GM10266 (cell line): ENCODE measurements around the gene CNNM2.

Experiments used
- DNase-seq: peaks from one replicate; pipeline ENCODE4 v3.0.0; 2012; ENCODE audit errors: extremely low spot score
- CTCF ChIP-seq: IDR thresholded peaks from 2 replicates; pipeline ENCODE4 v1.5.1; 2012; ENCODE audit warnings: mild to moderate bottlenecking, low read depth; ENCODE audit not compliant: control insufficient read depth, insufficient read depth; ENCODE audit errors: missing control alignments

CNNM2 gene

GRCh38 chr10:102878629-102879028 lies 39.5 kb upstream of the CNNM2 start:
- no peak for TF ChIP-seq CTCF

GRCh38 chr10:102880256-102880655 lies 37.8 kb upstream of the CNNM2 start:
- no peak for DNase-seq
- TF ChIP-seq CTCF: no peak

More at GRCh38 chr10:102878629-102879028, 39.5 kb upstream of the CNNM2 start:
- no peak for DNase-seq

- TF ChIP-seq CTCF: no peak
- DNase-seq: no peak
Observed at GRCh38 chr10:102888048-102888447, 30.0 kb upstream of the CNNM2 start.

GRCh38 chr10:102894466-102895213 lies 23.5 kb upstream of the CNNM2 start:
- no peak for TF ChIP-seq CTCF

GRCh38 chr10:102900006-102900405 lies 18.1 kb upstream of the CNNM2 start:
- TF ChIP-seq CTCF: no peak
- DNase-seq: no peak

More at GRCh38 chr10:102894466-102895213, 23.5 kb upstream of the CNNM2 start:
- DNase-seq: no peak

- no peak for DNase-seq
- TF ChIP-seq CTCF: no peak
Observed at GRCh38 chr10:102904346-102904745, 13.7 kb upstream of the CNNM2 start.

- no peak for DNase-seq
- no peak for TF ChIP-seq CTCF
Observed at GRCh38 chr10:102906507-102906906, 11.6 kb upstream of the CNNM2 start.
